IMR-90 (cell line): ENCODE results near the gene RALGPS2. TPM values are rescaled to one million over a fixed set of nuclear protein-coding genes. Genes with fewer than 3 reads are reported as not detected.

Source experiments
- ATAC-seq: fragments of 200-7000 bp; cut with Tn5 transposase; 2 replicates; pipeline ENCODE4 v1.9.1; 2020; ENCODE audit warnings: low read depth, mild to moderate bottlenecking, moderate library complexity
- BruUV-seq: library from RNA; stranded (reverse); fragments of 400-500 nt; replicated peaks from 2 replicates; lab custom pipeline; 2021; lab: Mats Ljungman, UMichigan
- CTCF ChIA-PET: fragments of 300-600 bp; formaldehyde crosslinking; extraction: SDS; loops from one replicate; lab custom pipeline; 2021; ENCODE audit warnings: antibody characterized with exemption; lab: Yijun Ruan, JAX
- POLR2A ChIA-PET: fragments of 300-600 bp; sonication (Branson Sonifier 250); formaldehyde crosslinking; loops from one replicate; lab custom pipeline; 2022; ENCODE audit warnings: antibody characterized with exemption; ENCODE audit not compliant: unreplicated experiment; lab: Charles Lee
- DNase-seq: peaks from one replicate; pipeline ENCODE4 v3.0.0; 2013
- H2AFZ ChIP-seq: replicated peaks from 2 replicates; pipeline ENCODE3; 2013; ENCODE audit warnings: low read length, mild to moderate bottlenecking; ENCODE audit not compliant: poor library complexity
- H2AK5ac ChIP-seq: 2 replicates; pipeline ENCODE4 v1.6.1; 2013; ENCODE audit warnings: low read depth, low read length, inconsistent platforms
- H2AK9ac ChIP-seq: replicated peaks from 2 replicates; pipeline ENCODE3; 2013; ENCODE audit warnings: mild to moderate bottlenecking, low read depth, low read length, moderate library complexity; ENCODE audit not compliant: poor library complexity
- H2BK120ac ChIP-seq: 2 replicates; pipeline ENCODE4 v1.6.1; 2013; ENCODE audit warnings: low read depth, low read length, inconsistent platforms
- H2BK15ac ChIP-seq: 3 replicates; pipeline ENCODE4 v1.6.1; 2013; ENCODE audit warnings: low read depth, low read length, inconsistent platforms
- H2BK20ac ChIP-seq: 2 replicates; pipeline ENCODE4 v1.6.1; 2013; ENCODE audit warnings: low read depth, mild to moderate bottlenecking, inconsistent platforms, low read length, moderate library complexity
- H2BK5ac ChIP-seq: 2 replicates; pipeline ENCODE4 v1.6.1; 2013; ENCODE audit warnings: mild to moderate bottlenecking, low read depth, low read length, inconsistent platforms; ENCODE audit not compliant: poor library complexity, severe bottlenecking
- H3K14ac ChIP-seq: replicated peaks from 2 replicates; pipeline ENCODE4 v1.6.1; 2013; ENCODE audit warnings: low read depth, low read length, inconsistent platforms
- H3K18ac ChIP-seq: 2 replicates; pipeline ENCODE4 v1.6.1; 2013; ENCODE audit warnings: low read depth, low read length, control low read depth
- H3K23ac ChIP-seq: 2 replicates; pipeline ENCODE4 v1.6.1; 2013; ENCODE audit warnings: low read depth, low read length, inconsistent platforms
- H3K27ac ChIP-seq: 2 replicates; pipeline ENCODE4 v1.5.1; 2013; ENCODE audit warnings: mild to moderate bottlenecking, control low read depth, low read length; ENCODE audit not compliant: insufficient read depth
- H3K27me3 ChIP-seq: 2 replicates; pipeline ENCODE4 v1.6.1; 2013; ENCODE audit warnings: low read length; ENCODE audit not compliant: control insufficient read depth, insufficient read depth
- H3K36me3 ChIP-seq: 2 replicates; pipeline ENCODE4 v1.6.1; 2013; ENCODE audit warnings: low read length, mixed read lengths; ENCODE audit not compliant: control insufficient read depth, insufficient read depth
- H3K4ac ChIP-seq: 2 replicates; pipeline ENCODE4 v1.6.1; 2013; ENCODE audit warnings: low read depth, low read length, inconsistent platforms
- H3K4me1 ChIP-seq: 2 replicates; pipeline ENCODE4 v1.6.1; 2013; ENCODE audit warnings: low read length, mixed read lengths; ENCODE audit not compliant: control insufficient read depth, insufficient read depth
- H3K4me2 ChIP-seq: 2 replicates; pipeline ENCODE4 v1.6.1; 2013; ENCODE audit warnings: low read depth, mild to moderate bottlenecking, control low read depth, low read length, moderate library complexity
- H3K4me3 ChIP-seq: 2 replicates; pipeline ENCODE4 v1.5.1; 2013; ENCODE audit warnings: low read depth, mild to moderate bottlenecking, control low read depth, low read length, moderate library complexity; ENCODE audit not compliant: insufficient read depth
- H3K56ac ChIP-seq: 2 replicates; pipeline ENCODE4 v1.6.1; 2013; ENCODE audit warnings: low read length, inconsistent platforms; ENCODE audit not compliant: insufficient read depth; ENCODE audit errors: extremely low read depth
- H3K79me1 ChIP-seq, 2 experiments: 2 replicates each; pipeline ENCODE4 v1.6.1; 2013; ENCODE audit warnings: low read length in 2 of 2, inconsistent platforms in 1 of 2, low read depth in 1 of 2
- H3K9ac ChIP-seq: 2 replicates; pipeline ENCODE4 v1.6.1; 2013; ENCODE audit warnings: low read depth, low read length, control low read depth
- H3K9me1 ChIP-seq: 2 replicates; pipeline ENCODE4 v1.6.1; 2013; ENCODE audit warnings: low read length, inconsistent platforms; ENCODE audit not compliant: insufficient read depth
- H3K9me3 ChIP-seq: 2 replicates; pipeline ENCODE4 v1.6.1; 2013; ENCODE audit warnings: low read length; ENCODE audit not compliant: control insufficient read depth, insufficient read depth
- H4K20me1 ChIP-seq: 2 replicates; pipeline ENCODE4 v1.6.1; 2013; ENCODE audit warnings: low read length, inconsistent platforms; ENCODE audit not compliant: insufficient read depth
- H4K5ac ChIP-seq: 2 replicates; pipeline ENCODE4 v1.6.1; 2013; ENCODE audit warnings: mild to moderate bottlenecking, low read depth, low read length, control low read depth
- H4K8ac ChIP-seq, 2 experiments: 2 replicates each; pipeline ENCODE4 v1.6.1; 2013; ENCODE audit warnings: low read depth in 2 of 2, low read length in 2 of 2, control low read depth in 1 of 2, inconsistent platforms in 1 of 2
- H4K91ac ChIP-seq: 2 replicates; pipeline ENCODE4 v1.6.1; 2013; ENCODE audit warnings: low read depth, low read length, inconsistent platforms; ENCODE audit not compliant: insufficient read depth
- CEBPB ChIP-seq: IDR thresholded peaks from 2 replicates; pipeline ENCODE4 v1.6.1; 2012; ENCODE audit warnings: low read depth, low read length, improper control_type of control experiment
- CHD1 ChIP-seq: IDR thresholded peaks from 2 replicates; pipeline ENCODE4 v1.6.1; 2012; ENCODE audit warnings: low read depth, low read length, improper control_type of control experiment
- MAZ ChIP-seq: IDR thresholded peaks from 2 replicates; pipeline ENCODE4 v1.6.1; 2012; ENCODE audit warnings: low read depth, mild to moderate bottlenecking, low read length, improper control_type of control experiment, moderate library complexity, borderline replicate concordance
- SMC3 ChIP-seq: fragments of 150-350 bp; IDR thresholded peaks from 2 replicates; pipeline ENCODE4 v1.6.1; 2016; ENCODE audit warnings: low read depth, mild to moderate bottlenecking, antibody characterized with exemption, low read length, moderate library complexity
- WGBS, 2 experiments: methylation state at CpG; one replicate each; pipeline versions ENCODE4 v1.1.5 to v1.1.7; 2013; ENCODE audit warnings: missing lambda C conversion rate in 2 of 2; ENCODE audit not compliant: insufficient read length in 1 of 2; ENCODE audit errors: extremely low coverage in 2 of 2; 5-methylcytosine and 5-hydroxymethylcytosine counted together
- dilution Hi-C: fragments of 300-500 bp; cut with HindIII; formaldehyde crosslinking; loops from one replicate; pipeline ENCODE4 v1.14.3; 2018; ENCODE audit warnings: low sequenced_read_pairs; ENCODE audit not compliant: unreplicated experiment
- in situ Hi-C: fragments of 300-500 bp; cut with MboI; formaldehyde crosslinking; loops from 3 replicates; pipeline ENCODE4 v1.14.3; 2019; ENCODE audit warnings: low sequenced_read_pairs, inconsistent platforms, mixed read lengths
- intact Hi-C: fragments of 100-400 bp; cut with micrococcal nuclease; formaldehyde crosslinking; loops from 2 replicates; pipeline ENCODE4 v1.10.0; 2022
- polyA plus RNA-seq, 3 experiments: library from polyadenylated mRNA; depleted of rRNA; stranded (reverse); fragments of >200 nt; gene quantifications; 2 replicates each; pipeline ENCODE4 v1.2.3, GENCODE V29; 2012; ENCODE audit warnings: low replicate concordance in 1 of 3
- total RNA-seq: library from RNA; depleted of rRNA; stranded (reverse); fragments of >200 nt; gene quantifications from 2 replicates; pipeline ENCODE4 v1.2.3, GENCODE V29; 2012

The RALGPS2 gene
- total and polyA plus RNA-seq, 2 of the 4 experiments (the other 2 are of a cell fraction) = 13.8 to 148 TPM

DNA sequence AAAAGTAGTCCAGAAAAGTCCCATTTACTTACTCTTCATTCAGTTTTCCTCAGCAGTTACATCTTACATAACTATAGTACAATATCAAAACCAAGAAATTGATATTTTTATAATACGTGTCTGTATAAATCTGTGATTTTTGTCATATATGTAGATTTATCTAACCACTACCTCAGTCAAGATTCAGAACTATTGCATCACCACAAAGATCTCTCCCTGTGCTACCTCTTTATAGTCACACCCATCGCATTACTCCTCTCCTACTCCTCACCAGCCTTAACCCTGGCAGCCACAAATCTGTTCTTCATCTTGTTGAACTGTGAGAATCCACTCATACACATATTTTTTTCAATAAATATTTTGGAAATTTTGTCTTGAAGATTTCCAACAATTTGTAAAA lies 72.5 kb downstream of the RALGPS2 start:
- POLR2A ChIA-PET = no interaction called here
- CTCF ChIA-PET = no interaction called here

More for the DNA sequence above, 72.5 kb downstream of the RALGPS2 start:
- Histone ChIP-seq H3K18ac (no peak overlapping the region), H2AK9ac (no peak overlapping the region), H3K27me3 (no peaks in the 10 kb centered on the region), H4K20me1 (no peaks in the 10 kb centered on the region), H3K9me3 (no peaks in the 10 kb centered on the region; the same call in 1 of the 2 replicates), H2BK120ac (no peak overlapping the region), H3K36me3 (peaks cover 16% of the 10 kb centered on the region), H3K27ac (no peak overlapping the region), H3K9ac (no peak overlapping the region), H2BK20ac (no peak overlapping the region), H3K79me1 (peaks cover 13 to 28% of the 10 kb centered on the region in 2 experiments), H2BK5ac (no peak overlapping the region), H2AFZ (no peak overlapping the region), H3K4me3 (no peak overlapping the region), H4K5ac (no peak overlapping the region), H3K4ac (no peak overlapping the region), H2AK5ac (no peak overlapping the region), H2BK15ac (no peak overlapping the region), H3K23ac (no peak overlapping the region), H3K4me1 (no peaks in the 10 kb centered on the region), H3K9me1 (no peaks in the 10 kb centered on the region), H3K56ac (no peak overlapping the region), H4K91ac (no peak overlapping the region), H3K14ac (no peak overlapping the region), H4K8ac (no peak overlapping the region), H3K4me2 (no peak overlapping the region)
- no peak for TF ChIP-seq MAZ
- no peak for TF ChIP-seq SMC3
- TF ChIP-seq CHD1 = no peak
- TF ChIP-seq CEBPB = peak; percentile 77
- intact Hi-C loops (no loop called here), dilution Hi-C loops (no loop called here), in situ Hi-C loops (no loop called here)
- DNase-seq (no peak), ATAC-seq (no peak)
- BruUV-seq = no TSS peak
- no CpG with 5 or more reads among the region's 2 CpGs for WGBS, 2 experiments
